ENCODE data around the gene HMGXB4.

HMGXB4 gene

GRCh38 chr22:35311551-35311999, 54.3 kb downstream of the HMGXB4 start:
- DNase-seq, result no peak

GRCh38 chr22:35312198-35313059, 55.1 kb downstream of the HMGXB4 start:
- no peak for DNase-seq

DNA sequence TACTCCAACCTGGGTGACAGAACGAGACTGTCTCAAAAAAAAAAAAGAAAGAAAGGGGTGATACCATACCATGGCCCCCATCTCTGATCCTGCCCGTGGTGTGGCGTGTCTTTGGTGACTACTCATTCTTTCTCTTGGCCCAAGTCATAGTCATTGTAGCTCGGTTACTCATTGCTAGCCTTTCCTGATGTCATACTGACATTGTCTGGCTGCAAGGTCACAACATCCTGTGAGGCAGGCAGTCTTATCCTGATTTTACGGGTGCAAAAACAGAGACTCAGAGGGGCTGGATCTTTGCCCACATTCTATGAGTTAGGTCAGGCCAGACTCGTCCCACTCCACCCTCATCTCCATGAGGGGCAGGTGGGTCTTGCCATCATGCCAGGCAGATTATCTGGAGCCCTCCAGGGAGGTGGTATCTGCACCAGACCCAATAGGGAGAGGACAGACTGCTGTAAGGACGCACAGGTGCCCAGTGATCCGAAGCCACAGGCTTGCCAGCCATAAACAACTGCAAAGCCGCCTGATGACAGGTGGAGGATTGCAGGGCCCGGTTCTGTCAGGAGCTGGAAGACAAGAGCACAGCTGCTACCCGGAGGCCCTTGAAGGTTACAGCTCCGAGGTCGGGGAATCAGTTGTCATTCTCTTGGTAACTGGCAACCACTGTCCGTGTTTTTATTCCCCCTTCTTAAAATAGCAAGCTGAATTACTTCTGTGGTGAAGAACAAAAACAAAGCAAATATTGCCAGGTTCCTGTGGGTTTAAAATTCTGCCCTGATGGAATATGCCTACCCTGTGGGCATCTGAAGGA, 56.2 kb downstream of the HMGXB4 start:
- DNase-seq, result no peak

DNA sequence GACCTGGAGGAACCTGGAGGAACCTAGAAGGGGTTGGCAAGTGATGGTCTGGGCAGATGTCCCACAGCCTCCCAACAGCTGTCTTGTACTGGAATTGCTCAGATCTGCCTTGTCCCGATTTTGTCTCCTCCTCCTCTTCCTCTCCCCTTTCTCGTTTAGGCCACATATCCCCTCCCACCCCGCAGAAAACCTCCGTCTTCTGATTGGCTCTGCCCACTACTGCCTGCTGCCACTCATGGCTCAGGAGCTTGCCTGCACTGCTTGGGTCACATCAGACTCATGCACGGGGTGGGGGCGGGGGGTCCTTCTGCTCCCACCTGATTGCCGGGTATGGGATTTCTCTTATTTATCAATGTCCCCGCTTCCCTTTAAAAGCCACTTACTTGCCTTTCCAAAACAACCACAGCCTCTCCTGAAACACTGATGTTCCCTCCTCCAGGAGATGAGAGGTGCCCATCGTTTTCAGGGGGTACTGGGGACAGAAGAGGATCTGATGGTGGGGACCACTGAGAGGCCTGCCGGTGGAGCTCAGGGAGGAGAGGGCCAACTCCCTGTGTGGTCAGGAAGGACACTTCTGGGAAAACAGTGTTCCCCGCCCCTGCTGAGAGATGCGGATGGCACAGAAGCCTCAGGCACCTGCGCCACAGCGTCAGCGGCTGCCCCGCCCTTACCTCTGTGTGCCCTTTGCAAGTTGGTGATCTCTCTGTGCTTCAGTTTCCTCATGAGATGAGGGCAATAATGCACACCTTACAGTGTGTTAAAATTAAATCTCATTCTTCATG, 57.1 kb downstream of the HMGXB4 start:
- no peak for DNase-seq

DNA sequence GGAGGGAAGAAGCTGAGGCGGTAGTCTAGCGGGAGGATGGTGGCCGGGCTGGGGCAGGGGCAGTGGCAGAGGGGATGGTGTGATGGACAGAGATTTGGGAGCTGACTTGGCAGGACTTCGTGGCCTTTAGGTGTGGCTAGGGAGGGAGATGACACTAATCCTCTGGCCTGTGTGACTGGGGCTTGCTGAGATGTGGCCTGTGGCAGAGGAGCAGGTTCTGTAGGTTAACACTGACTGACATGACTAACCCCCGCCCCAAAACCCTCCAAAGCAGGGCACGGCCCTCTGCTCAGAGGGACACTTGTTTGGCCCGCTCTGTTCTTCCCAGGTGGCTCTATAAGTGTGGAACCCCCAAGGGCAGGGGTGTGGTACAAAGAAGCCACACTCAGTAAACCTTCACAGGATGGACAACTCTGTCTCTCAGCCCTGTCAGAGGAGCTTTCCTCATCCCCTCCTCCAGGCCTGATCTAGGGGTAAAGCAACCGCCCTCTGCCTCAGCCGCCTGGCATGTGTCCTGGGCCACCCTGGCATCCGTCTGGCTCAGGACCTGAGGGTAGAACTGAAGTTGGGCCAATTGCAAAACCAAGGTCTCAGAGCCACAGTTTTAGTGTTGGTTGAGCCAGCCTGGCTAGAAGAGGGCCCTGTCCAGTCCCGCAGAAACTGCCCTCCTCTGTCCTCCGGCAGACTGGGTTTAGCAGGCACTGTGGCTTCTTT, 58.0 kb downstream of the HMGXB4 start:
- no peak for DNase-seq

DNA sequence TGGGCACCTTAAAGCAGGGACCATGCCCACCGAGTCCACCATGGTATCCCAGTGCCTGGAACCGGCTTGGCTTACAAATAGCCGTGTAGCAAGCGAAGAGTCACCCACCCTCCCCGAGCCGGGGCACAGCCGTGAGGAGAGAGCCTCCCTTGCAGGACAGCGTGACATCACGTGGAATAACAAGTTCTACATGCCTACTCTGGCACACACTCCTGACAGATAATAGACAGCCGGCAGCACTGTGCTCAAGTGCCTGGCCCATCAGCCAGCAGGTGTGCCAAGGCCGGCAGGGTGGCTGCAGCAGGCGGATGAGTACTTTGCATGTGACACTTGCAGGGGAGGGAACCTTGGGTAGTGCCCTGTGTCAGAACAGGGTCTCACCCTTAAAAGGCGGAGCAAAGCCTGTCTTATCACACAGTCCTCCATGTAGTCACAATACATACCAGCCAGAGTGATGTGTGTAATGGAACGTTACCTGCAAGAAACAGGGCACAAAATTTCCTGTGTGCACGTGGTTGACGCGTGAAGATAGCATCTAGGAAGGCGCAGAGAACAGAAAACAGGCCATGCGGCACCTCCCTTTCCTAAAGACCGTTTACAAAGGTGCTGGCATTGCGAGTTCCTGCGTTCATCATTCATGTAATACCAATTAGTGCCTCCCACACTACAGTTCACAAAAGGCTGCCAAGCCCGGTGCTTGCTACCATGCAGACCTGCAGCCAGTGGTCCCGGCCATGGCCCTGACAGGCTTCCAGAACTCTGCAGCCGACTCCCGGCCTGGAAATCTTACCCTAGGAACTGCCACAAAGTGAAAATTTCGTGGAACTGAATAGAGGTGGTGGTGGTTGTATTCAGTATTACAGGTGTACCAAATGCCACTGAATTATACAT, 58.8 kb downstream of the HMGXB4 start:
- no peak for DNase-seq

DNA sequence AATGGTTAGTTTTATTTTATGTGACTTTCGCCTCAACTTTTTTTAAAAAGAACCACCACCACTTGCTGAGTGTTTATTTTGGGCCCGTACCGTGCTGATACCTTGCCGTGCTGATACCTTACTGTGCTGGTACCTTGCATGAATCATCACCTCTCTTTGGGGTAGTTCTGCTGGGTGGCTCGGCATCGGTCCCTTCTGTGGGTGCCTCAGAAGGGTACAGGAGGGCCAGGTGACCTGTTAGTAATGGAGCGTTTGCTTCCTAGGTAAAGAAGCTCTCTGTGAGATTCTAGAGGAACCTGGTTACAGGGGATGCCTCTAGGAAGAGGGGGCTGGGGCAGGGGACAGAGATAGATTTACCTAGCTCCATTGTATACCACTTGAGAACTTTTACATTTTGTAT, 59.5 kb downstream of the HMGXB4 start:
- no peak for DNase-seq

DNA sequence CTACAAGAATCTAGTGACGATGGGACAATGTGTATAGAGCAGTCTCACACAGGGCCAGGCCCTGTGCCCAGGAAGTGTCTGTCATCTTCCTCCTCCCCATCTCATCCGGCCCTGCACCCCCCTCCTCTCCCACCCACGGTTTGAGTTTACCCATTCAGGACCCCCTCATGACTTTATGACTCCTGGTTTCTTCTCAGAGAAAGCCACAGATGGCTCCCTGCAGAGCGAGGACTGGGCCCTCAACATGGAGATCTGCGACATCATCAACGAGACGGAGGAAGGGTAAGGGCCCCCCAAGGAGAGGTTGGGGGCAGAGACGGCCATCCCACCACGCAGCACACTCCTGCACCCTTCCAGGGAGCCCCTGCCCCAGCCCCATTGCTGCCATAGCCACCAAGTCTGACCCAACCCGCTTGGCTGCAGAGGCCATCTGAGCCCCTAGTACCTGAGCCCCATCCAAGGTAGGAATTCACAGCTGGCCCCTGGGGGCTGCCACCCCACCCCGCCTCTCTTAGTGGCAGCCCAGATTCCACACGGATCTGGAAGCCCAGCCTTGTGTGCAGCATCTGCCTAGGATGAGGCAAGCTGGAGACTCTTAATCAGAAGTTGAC, 60.5 kb downstream of the HMGXB4 start:
- no peak for DNase-seq

GRCh38 chr22:35318346-35319215, 61.3 kb downstream of the HMGXB4 start:
- no peak for DNase-seq

- DNase-seq, result no peak
These were observed 62.1 kb downstream of the HMGXB4 start for GRCh38 chr22:35319244-35319985.

GRCh38 chr22:35322126-35322525, 64.8 kb downstream of the HMGXB4 start:
- DNase-seq, result no peak

DNA sequence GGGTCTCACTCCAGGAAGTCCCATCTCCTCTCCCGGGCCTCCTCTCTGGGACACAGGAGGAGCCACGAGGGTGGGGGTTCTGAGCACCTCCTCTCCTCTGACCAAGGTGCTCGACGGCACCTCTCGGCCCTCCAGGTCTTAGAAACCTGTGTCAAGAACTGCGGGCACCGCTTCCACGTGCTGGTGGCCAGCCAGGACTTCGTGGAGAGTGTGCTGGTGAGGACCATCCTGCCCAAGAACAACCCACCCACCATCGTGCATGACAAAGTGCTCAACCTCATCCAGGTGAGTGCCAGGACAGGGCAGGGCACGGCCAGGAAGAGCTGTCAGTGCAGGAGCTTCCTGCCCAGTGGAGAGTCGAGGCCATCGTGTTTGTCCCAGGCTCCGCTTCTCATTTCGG, 65.6 kb downstream of the HMGXB4 start:
- DNase-seq, result no peak

- DNase-seq, result no peak
These were observed 66.0 kb downstream of the HMGXB4 start for GRCh38 chr22:35323305-35323704.

GRCh38 chr22:35324067-35324466, 66.8 kb downstream of the HMGXB4 start:
- no peak for DNase-seq

- no peak for DNase-seq
These were observed 67.5 kb downstream of the HMGXB4 start for GRCh38 chr22:35324762-35325161.

DNA sequence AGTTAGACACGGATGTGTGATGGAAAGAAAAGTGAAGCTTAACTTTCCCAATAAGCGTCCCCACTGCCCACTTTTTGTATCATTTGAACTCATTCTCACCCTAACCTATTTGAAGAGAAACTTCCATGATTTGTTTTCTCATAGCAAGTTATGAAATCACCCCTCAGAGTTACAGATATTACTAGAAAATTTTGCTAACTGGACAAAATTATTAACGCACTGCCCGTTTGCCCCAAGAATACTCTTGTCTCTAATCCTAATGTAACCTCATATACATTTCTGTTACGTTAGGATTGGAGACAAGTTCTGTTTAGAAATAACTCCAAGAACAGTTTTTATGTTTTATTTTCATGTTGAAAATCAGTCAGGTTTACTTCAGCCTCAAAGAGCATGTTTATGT, 67.9 kb downstream of the HMGXB4 start:
- DNase-seq, result no peak

DNA sequence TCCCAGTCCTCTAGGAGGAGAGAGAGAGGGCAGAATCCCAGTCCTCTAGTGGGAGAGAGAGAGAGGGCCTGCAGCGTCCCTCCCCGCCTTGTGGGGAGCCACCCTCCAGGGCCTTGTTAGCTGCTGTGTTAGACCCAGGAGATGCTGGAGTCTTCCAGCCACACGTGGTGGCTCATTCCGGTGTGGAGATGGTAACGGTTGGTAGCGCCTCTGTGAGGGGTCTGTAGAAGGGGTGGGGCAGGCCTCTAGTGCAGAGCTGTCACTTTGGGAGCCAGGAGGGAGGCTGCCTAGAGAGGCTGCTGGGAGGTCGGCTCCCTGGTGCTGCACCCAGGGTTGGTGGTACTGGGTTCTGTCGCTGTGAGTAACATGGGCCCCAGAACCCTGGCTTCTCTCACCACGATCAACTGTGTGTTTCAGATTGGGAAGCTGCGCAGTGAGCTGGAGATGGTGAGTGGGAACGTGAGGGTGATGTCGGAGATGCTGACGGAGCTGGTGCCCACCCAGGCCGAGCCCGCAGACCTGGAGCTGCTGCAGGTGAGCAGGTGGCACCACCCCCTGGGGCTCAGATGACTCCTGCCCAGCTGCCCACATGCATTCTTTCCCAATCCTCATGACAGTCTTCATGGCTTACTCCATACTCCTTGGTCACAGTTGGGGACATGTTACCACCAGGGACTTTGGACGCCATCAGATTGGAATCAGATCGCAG, 69.7 kb downstream of the HMGXB4 start:
- no peak for DNase-seq

DNA sequence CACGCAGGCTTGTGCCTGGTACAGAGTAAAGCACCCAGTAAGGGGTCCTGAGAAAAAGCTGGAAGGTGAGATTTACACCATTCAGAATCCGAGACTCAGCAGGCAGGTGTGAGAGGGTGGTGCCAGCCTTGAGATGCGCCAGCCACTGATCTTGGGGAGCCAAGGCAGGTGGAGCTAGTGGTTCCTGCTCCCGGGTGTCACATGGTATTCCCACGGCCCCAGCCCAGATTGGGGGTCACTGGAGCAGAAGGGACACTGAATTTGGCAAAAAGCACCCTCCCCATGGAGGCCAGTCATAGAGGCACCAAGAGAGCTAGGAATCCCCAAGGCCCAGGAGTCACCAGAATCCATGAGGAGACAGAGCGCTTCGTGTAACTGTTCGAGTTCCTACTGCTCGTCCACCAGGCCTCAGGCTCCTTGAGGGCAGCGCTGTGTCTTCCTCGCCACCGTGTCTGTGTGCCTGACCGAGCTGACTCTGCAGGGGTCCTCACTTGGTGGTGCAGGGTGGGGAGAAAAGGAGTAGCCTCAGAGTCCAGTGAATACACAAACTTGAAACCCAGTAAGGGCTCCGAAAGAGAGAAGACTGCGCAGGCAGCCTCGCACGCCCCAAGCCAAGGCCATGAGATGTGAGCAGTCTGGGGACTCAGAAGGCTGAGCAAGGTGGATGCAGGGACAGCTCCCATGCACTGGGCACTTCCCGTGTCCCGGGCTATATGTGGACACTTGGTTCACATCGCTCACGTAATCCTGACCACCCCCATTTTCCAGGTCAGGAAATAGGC, 70.6 kb downstream of the HMGXB4 start:
- no peak for DNase-seq
